ENCODE results near the gene PRKG1. TPM values are rescaled to one million over a fixed set of nuclear protein-coding genes. Genes with fewer than 3 reads are reported as not detected.

Gene PRKG1
- total RNA-seq, 4 donors from 2014 or later, result 24.5 to 46.1 (median 37.1) TPM

- TF ChIP-seq CTCF (IDR thresholded peaks at IDR 0.05), result no peak
- TF ChIP-seq POLR2AphosphoS5 (IDR thresholded peaks at IDR 0.05), result no peak
- no peak for TF ChIP-seq EP300 (IDR thresholded peaks at IDR 0.05)
- TF ChIP-seq POLR2A (IDR thresholded peaks at IDR 0.05; ENCODE audit: low read depth), result no peak
- no peak for DNase-seq (ENCODE audit: extremely low spot score)
- Histone ChIP-seq H3K27ac (replicated peaks in 1 of 4) (no peak overlapping the region), H3K36me3 (no peaks in the 10 kb centered on the region), H3K4me1 (no peaks in the 10 kb centered on the region), H3K27me3 (no peaks in the 10 kb centered on the region), H3K4me3 (no peak overlapping the region), H3K9me3 (no peaks in the 10 kb centered on the region)
- WGBS, result 79% methylated on average over 2 of the region's 2 CpGs
- intact Hi-C loops (cut with DNase I), result no loop called here
Measured at GRCh38 chr10:52056291-52056690, 982.0 kb downstream of the PRKG1 start.

DNA sequence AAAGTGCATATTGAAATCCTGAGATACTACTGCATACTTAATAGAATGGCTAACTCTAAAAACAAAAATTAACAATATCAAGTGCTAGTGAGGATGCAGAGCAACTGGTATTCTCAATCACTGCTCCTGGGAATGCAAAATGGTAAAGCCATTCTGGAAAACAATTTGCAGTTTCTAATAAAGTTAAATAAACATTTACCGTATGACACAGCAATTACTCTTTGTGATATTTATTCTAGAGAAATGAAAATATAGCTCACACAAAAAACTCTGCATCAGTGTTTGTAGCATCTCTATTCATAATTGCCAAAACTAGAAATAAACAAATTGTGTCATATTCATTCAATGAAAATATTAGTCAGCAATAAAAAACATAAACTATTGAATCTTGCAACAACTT lies 984.8 kb downstream of the PRKG1 start:
- Histone ChIP-seq H3K4me1 (no peaks in the 10 kb centered on the region), H3K27me3 (no peaks in the 10 kb centered on the region), H3K9me3 (no peaks in the 10 kb centered on the region), H3K27ac (replicated peaks in 1 of 4) (no peak overlapping the region), H3K4me3 (no peak overlapping the region), H3K36me3 (peaks cover 0 to 3% (median 0%) of the 10 kb centered on the region in 4 donors)
- 81% methylated on average over 1 of the region's 1 CpG for WGBS
- intact Hi-C loops (cut with DNase I), result no loop called here
- no peak for TF ChIP-seq POLR2AphosphoS5 (IDR thresholded peaks at IDR 0.05)
- no peak for TF ChIP-seq EP300 (IDR thresholded peaks at IDR 0.05)
- TF ChIP-seq POLR2A (IDR thresholded peaks at IDR 0.05; ENCODE audit: low read depth), result no peak
- no peak for TF ChIP-seq CTCF (IDR thresholded peaks at IDR 0.05)
- DNase-seq (ENCODE audit: extremely low spot score), result no peak

- TF ChIP-seq CTCF (IDR thresholded peaks at IDR 0.05) (no peak), EP300 (IDR thresholded peaks at IDR 0.05) (no peak), POLR2AphosphoS5 (IDR thresholded peaks at IDR 0.05) (no peak), POLR2A (IDR thresholded peaks at IDR 0.05; ENCODE audit: low read depth) (no peak)
- H3K36me3 ChIP-seq, result peaks cover 0 to 9% (median 0%) of the 10 kb centered on the region in 4 donors
- H3K4me3 ChIP-seq, result no peak overlapping the region
- no peak overlapping the region for H3K27ac ChIP-seq (replicated peaks in 1 of 4)
- no peak for DNase-seq (ENCODE audit: extremely low spot score)
- H3K9me3 ChIP-seq, result no peaks in the 10 kb centered on the region
- 87% methylated on average over 6 of the region's 10 CpGs for WGBS
- H3K27me3 ChIP-seq, result no peaks in the 10 kb centered on the region
- H3K4me1 ChIP-seq, result no peaks in the 10 kb centered on the region
- intact Hi-C loops (cut with DNase I), result no loop called here
Measured at GRCh38 chr10:52063159-52063558, 988.9 kb downstream of the PRKG1 start.

DNA sequence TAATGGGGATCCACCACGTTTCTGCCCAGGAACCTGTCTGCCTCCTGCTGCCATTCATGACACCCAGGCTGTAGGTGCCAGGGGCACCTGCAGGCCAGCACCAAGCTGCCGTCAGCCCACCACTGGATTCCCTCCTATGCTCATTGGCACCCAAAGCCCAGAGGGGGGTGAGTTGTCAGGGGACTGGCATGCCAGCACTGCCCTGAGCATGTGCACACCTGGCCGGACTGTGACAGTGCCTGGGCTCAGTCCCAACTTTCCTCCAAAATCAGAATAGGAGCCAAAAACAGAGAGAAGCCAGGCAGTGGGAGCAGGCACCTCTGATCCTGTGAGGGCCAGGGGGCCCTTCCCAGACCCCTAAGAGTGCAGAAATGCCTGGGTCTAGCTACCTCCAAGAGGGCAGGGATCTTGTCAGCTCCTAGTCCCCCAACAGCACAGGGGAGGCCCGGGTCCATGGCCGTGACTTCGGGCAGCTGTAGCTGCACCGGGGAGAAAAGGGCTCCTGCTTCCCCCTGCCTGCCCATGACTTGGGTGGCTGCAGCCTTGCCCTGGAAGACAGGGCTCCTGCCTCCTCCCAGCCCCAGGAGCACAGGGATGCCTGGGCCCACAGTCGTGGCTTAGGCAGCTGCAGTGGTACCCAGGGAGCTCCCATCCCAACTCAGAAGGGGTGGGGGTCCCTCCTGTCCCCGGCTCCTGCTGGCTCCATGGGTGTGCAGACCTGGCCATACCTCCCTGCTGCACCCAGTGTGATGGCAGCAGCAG lies 990.0 kb downstream of the PRKG1 start:
- intact Hi-C loops (cut with DNase I), result no loop called here
- no peak for DNase-seq (ENCODE audit: extremely low spot score)

More for the DNA sequence above, 990.0 kb downstream of the PRKG1 start:
- Histone ChIP-seq H3K4me1 (no peaks in the 10 kb centered on the region), H3K9me3 (no peaks in the 10 kb centered on the region), H3K27me3 (no peaks in the 10 kb centered on the region), H3K27ac (replicated peaks in 1 of 4) (no peak overlapping the region), H3K4me3 (no peak overlapping the region), H3K36me3 (peaks cover 0 to 9% (median 0%) of the 10 kb centered on the region in 4 donors)
- WGBS, result 60% methylated on average over 3 of the region's 9 CpGs
- no peak for TF ChIP-seq EP300 (IDR thresholded peaks at IDR 0.05)
- TF ChIP-seq POLR2A (IDR thresholded peaks at IDR 0.05; ENCODE audit: low read depth), result no peak
- TF ChIP-seq POLR2AphosphoS5 (IDR thresholded peaks at IDR 0.05), result no peak
- TF ChIP-seq CTCF (IDR thresholded peaks at IDR 0.05), result no peak

Measured in esophagus muscularis mucosa (tissue), 4 donors.